ENCODE results near the gene MAS1.

Gene MAS1

GRCh38 chr6:159929819-159930218 lies 39.0 kb downstream of the MAS1 start:
- ChIA-PET CTCF (no interaction called here), POLR2A (no interaction called here)
- no peak for DNase-seq (ENCODE audit: extremely low spot score)
- TF ChIP-seq L3MBTL2 (conservative IDR thresholded peaks at IDR 0.05) = peak; percentile 49
- TF ChIP-seq CTBP1 (IDR thresholded peaks at IDR 0.05; ENCODE audit: borderline replicate concordance) = no peak
- no peak for TF ChIP-seq ZNF384 (IDR thresholded peaks at IDR 0.05)

- TF ChIP-seq CTBP1 (IDR thresholded peaks at IDR 0.05; ENCODE audit: borderline replicate concordance) (no peak), ARNT (IDR thresholded peaks at IDR 0.05) (no peak), NFRKB (IDR thresholded peaks at IDR 0.05) (no peak), ZNF384 (IDR thresholded peaks at IDR 0.05) (no peak), FOXK2 (IDR thresholded peaks at IDR 0.05) (no peak)
- no peak for DNase-seq (ENCODE audit: extremely low spot score)
- ChIA-PET POLR2A (no interaction called here), CTCF (no interaction called here)
Measured at GRCh38 chr6:159931112-159931511, 40.3 kb downstream of the MAS1 start.

- ChIA-PET POLR2A (no interaction called here), CTCF (no interaction called here)
- no peak for DNase-seq (ENCODE audit: extremely low spot score)
- TF ChIP-seq FOXA1 (IDR thresholded peaks at IDR 0.05) = no peak
- TF ChIP-seq ELF4 (IDR thresholded peaks at IDR 0.05) = no peak
- no peak for TF ChIP-seq NFRKB (IDR thresholded peaks at IDR 0.05)
- no peak for TF ChIP-seq FOXK2 (IDR thresholded peaks at IDR 0.05)
- TF ChIP-seq SUZ12 (IDR thresholded peaks at IDR 0.05) = no peak
Measured at GRCh38 chr6:159931846-159932245, 41.1 kb downstream of the MAS1 start.

GRCh38 chr6:159933077-159933476 lies 42.3 kb downstream of the MAS1 start:
- TF ChIP-seq ARNT (IDR thresholded peaks at IDR 0.05) = no peak
- TF ChIP-seq ELF4 (IDR thresholded peaks at IDR 0.05) = no peak
- no peak for TF ChIP-seq L3MBTL2 (conservative IDR thresholded peaks at IDR 0.05)
- TF ChIP-seq TARDBP (IDR thresholded peaks at IDR 0.05) = no peak
- no peak for TF ChIP-seq SP1 (IDR thresholded peaks at IDR 0.05)
- ChIA-PET CTCF (no interaction called here), POLR2A (no interaction called here)
- DNase-seq (ENCODE audit: extremely low spot score) = no peak

- no peak for DNase-seq (ENCODE audit: extremely low spot score)
- POLR2A ChIA-PET = no interaction called here
- CTCF ChIA-PET = no interaction called here
- TF ChIP-seq L3MBTL2 (conservative IDR thresholded peaks at IDR 0.05) (no peak), PKNOX1 (IDR thresholded peaks at IDR 0.05) (no peak), FOXK2 (IDR thresholded peaks at IDR 0.05) (no peak), ARNT (IDR thresholded peaks at IDR 0.05) (no peak), LEF1 (IDR thresholded peaks at IDR 0.05; ENCODE audit: borderline replicate concordance) (no peak), NFRKB (IDR thresholded peaks at IDR 0.05) (no peak), CTBP1 (IDR thresholded peaks at IDR 0.05; ENCODE audit: borderline replicate concordance) (no peak), HDGF (IDR thresholded peaks at IDR 0.05; ENCODE audit: borderline replicate concordance) (no peak)
Measured at GRCh38 chr6:159934181-159934580, 43.4 kb downstream of the MAS1 start.

- DNase-seq (ENCODE audit: extremely low spot score) = no peak
- CTCF ChIA-PET = no interaction called here
- TF ChIP-seq L3MBTL2 (conservative IDR thresholded peaks at IDR 0.05) (no peak), HDGF (IDR thresholded peaks at IDR 0.05; ENCODE audit: borderline replicate concordance) (no peak), SUZ12 (IDR thresholded peaks at IDR 0.05) (no peak), ZNF384 (IDR thresholded peaks at IDR 0.05) (no peak), BHLHE40 (IDR thresholded peaks at IDR 0.05; ENCODE audit: borderline replicate concordance) (no peak), TARDBP (IDR thresholded peaks at IDR 0.05) (no peak), PKNOX1 (IDR thresholded peaks at IDR 0.05) (no peak), SP1 (IDR thresholded peaks at IDR 0.05) (no peak), ARNT (IDR thresholded peaks at IDR 0.05) (no peak), FOXA1 (IDR thresholded peaks at IDR 0.05) (no peak), CTBP1 (IDR thresholded peaks at IDR 0.05; ENCODE audit: borderline replicate concordance) (no peak), ELF4 (IDR thresholded peaks at IDR 0.05) (no peak)
- POLR2A ChIA-PET = no interaction called here
Measured at GRCh38 chr6:159935065-159935464, 44.3 kb downstream of the MAS1 start.

GRCh38 chr6:159935633-159936032 lies 44.8 kb downstream of the MAS1 start:
- DNase-seq (ENCODE audit: extremely low spot score) = no peak
- POLR2A ChIA-PET = no interaction called here
- TF ChIP-seq SP1 (IDR thresholded peaks at IDR 0.05) (no peak), SUZ12 (IDR thresholded peaks at IDR 0.05) (no peak), FOXM1 (IDR thresholded peaks at IDR 0.05; ENCODE audit: borderline replicate concordance) (no peak), TARDBP (IDR thresholded peaks at IDR 0.05) (no peak), PKNOX1 (IDR thresholded peaks at IDR 0.05) (no peak), CTBP1 (IDR thresholded peaks at IDR 0.05; ENCODE audit: borderline replicate concordance) (no peak), FOXK2 (IDR thresholded peaks at IDR 0.05) (no peak), HDGF (IDR thresholded peaks at IDR 0.05; ENCODE audit: borderline replicate concordance) (no peak), ZNF384 (IDR thresholded peaks at IDR 0.05) (no peak), NFRKB (IDR thresholded peaks at IDR 0.05) (no peak), LEF1 (IDR thresholded peaks at IDR 0.05; ENCODE audit: borderline replicate concordance) (no peak), BHLHE40 (IDR thresholded peaks at IDR 0.05; ENCODE audit: borderline replicate concordance) (no peak), ELF4 (IDR thresholded peaks at IDR 0.05) (no peak), ARNT (IDR thresholded peaks at IDR 0.05) (no peak), FOXA1 (IDR thresholded peaks at IDR 0.05) (no peak), L3MBTL2 (conservative IDR thresholded peaks at IDR 0.05) (no peak)
- CTCF ChIA-PET = no interaction called here
